Spleen (tissue), 11 donors: ENCODE results near the gene PPT2. TPM values are rescaled to one million over a fixed set of nuclear protein-coding genes. Genes with fewer than 3 reads are reported as not detected.
"Not testable (repeated sequence)": the region's sequence is repeated elsewhere in the genome, so short reads cannot be mapped to it uniquely, and the experiment has no call there.

Source experiments
- DNase-seq: peaks from one replicate; pipeline ENCODE4 v3.0.0-alpha.2; 2020
- H3K27ac ChIP-seq, 8 donors: fragments of 200-600 bp; sonication (generic) in 7 of 8; 1 replicate in 4 of 8; 2 replicates in 4 of 8; pipeline versions ENCODE4 v1.5.0 to v1.8.0; 2016 to 2021; ENCODE audit warnings: inconsistent platforms in 4 of 8, mild to moderate bottlenecking in 4 of 8, moderate library complexity in 1 of 8
- H3K27me3 ChIP-seq, 7 donors: fragments of 200-600 bp; sonication (generic) in 6 of 7; replicated peaks in 1 of 7; 1 replicate in 4 of 7; 2 replicates in 3 of 7; pipeline versions ENCODE4 v1.5.0 to v1.8.0; 2016 to 2021; ENCODE audit warnings: inconsistent platforms in 3 of 7, mild to moderate bottlenecking in 1 of 7
- H3K36me3 ChIP-seq, 6 donors: fragments of 200-600 bp; sonication (generic) in 5 of 6; 1 replicate in 4 of 6; 2 replicates in 2 of 6; pipeline versions ENCODE4 v1.5.0 to v1.8.0; 2016 to 2021; ENCODE audit warnings: inconsistent platforms in 2 of 6
- H3K4me1 ChIP-seq, 6 donors: fragments of 200-600 bp; sonication (generic) in 5 of 6; 1 replicate in 3 of 6; 2 replicates in 3 of 6; pipeline versions ENCODE4 v1.5.0 to v1.8.0; 2016 to 2021; ENCODE audit warnings: inconsistent platforms in 3 of 6
- H3K4me3 ChIP-seq, 8 donors: fragments of 200-600 bp; sonication (generic) in 7 of 8; 1 replicate in 4 of 8; 2 replicates in 4 of 8; pipeline versions ENCODE4 v1.5.0 to v1.8.0; 2016 to 2021; ENCODE audit warnings: inconsistent platforms in 4 of 8, mild to moderate bottlenecking in 4 of 8, moderate library complexity in 2 of 8
- H3K9me3 ChIP-seq, 8 donors: fragments of 200-600 bp; sonication (generic) in 7 of 8; 1 replicate in 4 of 8; 2 replicates in 4 of 8; pipeline versions ENCODE4 v1.5.0 to v1.8.0; 2016 to 2021; ENCODE audit warnings: inconsistent platforms in 4 of 8
- CTCF ChIP-seq, 11 experiments: fragments of 200-600 bp in 7 of 11; fragments of 450-650 bp in 4 of 11; sonication (generic) in 4 of 11; IDR thresholded peaks in 8 of 11; conservative IDR thresholded peaks in 3 of 11; 1 replicate in 7 of 11; 2 replicates in 4 of 11; pipeline versions ENCODE4 v1.4.0 to v1.8.0; 2016 to 2021; ENCODE audit warnings: antibody characterized with exemption in 11 of 11, inconsistent platforms in 4 of 11, mild to moderate bottlenecking in 1 of 11
- POLR2A ChIP-seq, 3 donors: fragments of 450-650 bp; IDR thresholded peaks; one replicate each; pipeline ENCODE4 v1.5.1; 2017; ENCODE audit warnings: antibody characterized with exemption in 3 of 3, mild to moderate bottlenecking in 1 of 3
- POLR2AphosphoS5 ChIP-seq, 3 donors: sonication (generic); formaldehyde crosslinking; IDR thresholded peaks; one replicate each; pipeline ENCODE4 v1.5.1; 2017; ENCODE audit warnings: antibody characterized with exemption in 3 of 3
- WGBS, 5 donors: extraction: QIAGEN DNeasy Blood & Tissue Kit in 3 of 5; methylation state at CpG; one replicate each; pipeline versions ENCODE4 v1.1.5 to v1.1.7; 2013 to 2018; 5-methylcytosine and 5-hydroxymethylcytosine counted together
- intact Hi-C: fragments of 100-400 bp; cut with DNase I; formaldehyde crosslinking; loops from one replicate; pipeline ENCODE4 v1.15.0; 2023; ENCODE audit warnings: low total_unique reads
- polyA plus RNA-seq, 3 donors: library from polyadenylated mRNA; stranded (reverse); fragments of 200-250 nt; gene quantifications; one replicate each; pipeline ENCODE4 v1.2.1, GENCODE V29; 2013
- total RNA-seq, 7 donors: library from RNA; depleted of rRNA in 3 of 7; stranded (reverse); fragments of >200 nt in 3 of 7; fragmentation: NEBNext Ultra II Directional in 4 of 7; extraction: Animal tissue kit (Norgen Biotek cat#: 25700) in 4 of 7; gene quantifications; one replicate each; pipeline versions ENCODE4 v1.1.0 to v1.2.1, GENCODE V29; 2016 to 2021
- donor health status: healthy with polysubstance abuse.
- donor health status: DM: no; HTN: no; CAD: no; lungs with moderate emphysema.
- donor health status: DM: no; HTN: no; CAD: no.
- donor health status: Bipolar disorder and iron deficiency.
- donor health status: healthy.
- donor health status: DM: no; HTN: no; CAD: no.
- donor health status: DM: yes; HTN: yes; CAD: no.

The PPT2 gene
- total and polyA plus RNA-seq, 10 donors = 2.3 to 26.7 (median 16.8) TPM

- H3K4me3 ChIP-seq = peak overlapping the region in 1 of 8 donors; percentile 83
- TF ChIP-seq CTCF (IDR thresholded peaks at IDR 0.05 in 8 of 11, conservative IDR thresholded peaks at IDR 0.05 in 3 of 11) (no peak), POLR2AphosphoS5 (IDR thresholded peaks at IDR 0.05) (peak in 2 of 3 donors; percentile 30 to 31)
- peaks cover 0 to 63% (median 38%) of the 10 kb centered on the region in 6 donors for H3K36me3 ChIP-seq
- no peak for DNase-seq
- intact Hi-C loops = no loop called here
- 40 to 51% (median 44%) methylated on average over 12 of the region's 12 CpGs for WGBS, 5 donors
- H3K4me1 ChIP-seq = peaks cover 41 to 94% (median 74%) of the 10 kb centered on the region in 6 donors
- peak overlapping the region; percentile 48 to 100 (median 80) for H3K27ac ChIP-seq
- no peaks in the 10 kb centered on the region for H3K9me3 ChIP-seq
- H3K27me3 ChIP-seq = no peaks in the 10 kb centered on the region
Measured at GRCh38 chr6:32187009-32187709, 33.2 kb downstream of the PPT2 start.

DNA sequence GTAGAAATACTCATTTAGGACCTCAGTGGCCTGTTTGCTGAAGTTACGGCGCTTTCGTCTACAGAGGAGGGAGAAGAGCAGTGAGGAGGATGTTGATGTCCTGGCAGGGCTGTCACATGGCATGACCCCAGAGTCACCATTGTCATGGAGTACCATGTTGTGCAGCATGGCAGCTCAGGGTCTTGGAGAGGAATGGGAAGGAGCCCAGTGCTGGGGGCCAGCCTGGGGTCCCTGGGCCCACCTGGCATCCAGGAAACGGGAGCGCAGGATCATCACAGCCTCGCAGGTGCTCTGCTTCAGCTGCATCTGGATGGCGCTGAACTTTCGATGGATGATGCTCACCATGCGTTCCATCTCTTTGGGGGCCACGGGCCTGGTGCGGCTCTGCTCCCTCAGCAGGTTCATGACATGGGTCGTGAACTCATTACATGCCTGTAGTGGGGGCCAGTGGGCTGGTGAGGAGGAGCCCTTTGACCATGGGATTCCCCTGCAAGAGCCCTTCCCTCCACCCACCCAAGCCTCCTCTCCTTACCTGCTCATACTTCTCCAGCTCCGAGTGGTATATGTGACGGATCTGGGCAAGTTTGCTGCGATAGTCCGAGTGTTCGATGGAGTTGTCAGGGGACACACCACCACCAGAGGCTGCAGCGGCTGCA is 33.9 kb downstream of the PPT2 start:
- intact Hi-C loops, H3K9me3 ChIP-seq, H3K27me3 ChIP-seq, DNase-seq: not testable (repeated sequence)
- Histone ChIP-seq H3K27ac (peak overlapping the region in 7 of 8 donors; percentile 91 to 100 (median 99)), H3K4me1 (peaks cover 41 to 94% (median 78%) of the 10 kb centered on the region in 6 donors), H3K36me3 (peaks cover 0 to 56% (median 31%) of the 10 kb centered on the region in 6 donors), H3K4me3 (peak overlapping the region in 7 of 8 donors; percentile 61 to 89 (median 73))
- 72 to 88% (median 83%) methylated on average over 8 to 18 of the region's 18 CpGs for WGBS, 5 donors
- TF ChIP-seq POLR2AphosphoS5 (IDR thresholded peaks at IDR 0.05) = peak in 1 of 3 donors; percentile 68

DNA sequence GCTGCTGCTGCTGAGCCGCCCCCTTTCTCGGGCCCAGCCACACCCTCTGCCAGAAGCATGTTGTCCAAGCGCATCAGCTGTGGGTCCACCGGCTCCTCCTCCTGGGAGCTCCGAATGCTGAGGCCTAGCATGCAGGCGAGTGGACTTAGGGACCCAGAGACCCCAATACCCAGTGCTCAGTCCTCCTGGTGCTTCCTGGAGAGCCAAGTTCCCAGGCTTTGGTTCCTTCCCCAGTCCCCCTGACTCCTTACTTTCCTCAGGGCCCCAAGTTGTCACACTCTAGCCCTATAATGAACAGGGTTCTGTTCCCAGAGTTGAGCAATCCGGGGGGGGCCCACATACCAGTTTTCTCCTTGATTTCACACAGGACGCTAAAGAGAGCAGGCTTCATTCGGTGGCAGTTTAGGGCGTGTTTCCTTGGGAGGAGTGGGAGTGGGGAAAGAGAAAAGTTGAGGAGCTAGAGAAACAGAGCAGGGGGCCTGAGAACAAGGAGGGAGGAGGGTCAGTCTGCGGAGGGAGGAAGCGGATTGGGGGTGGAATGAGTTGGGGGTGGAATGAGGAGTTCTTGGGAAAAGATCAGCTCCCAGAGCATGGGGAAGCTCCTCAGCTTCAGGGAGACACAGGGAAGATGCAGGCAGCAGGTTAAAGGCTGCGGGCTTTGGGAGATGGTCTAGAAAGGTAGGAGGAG is 34.6 kb downstream of the PPT2 start:
- Histone ChIP-seq H3K36me3 (peaks cover 0 to 49% (median 24%) of the 10 kb centered on the region in 6 donors), H3K27me3 (no peaks in the 10 kb centered on the region), H3K9me3 (no peaks in the 10 kb centered on the region), H3K4me1 (peaks cover 46 to 94% (median 80%) of the 10 kb centered on the region in 6 donors), H3K4me3 (peak overlapping the region; percentile 61 to 89 (median 73)), H3K27ac (peak overlapping the region; percentile 91 to 100 (median 98))
- TF ChIP-seq CTCF (IDR thresholded peaks at IDR 0.05 in 8 of 11, conservative IDR thresholded peaks at IDR 0.05 in 3 of 11) (no peak), POLR2AphosphoS5 (IDR thresholded peaks at IDR 0.05) (no peak), POLR2A (IDR thresholded peaks at IDR 0.05) (no peak)
- DNase-seq = no peak
- 27 to 41% (median 36%) methylated on average over 11 to 13 of the region's 13 CpGs for WGBS, 5 donors
- intact Hi-C loops = no loop called here

DNA sequence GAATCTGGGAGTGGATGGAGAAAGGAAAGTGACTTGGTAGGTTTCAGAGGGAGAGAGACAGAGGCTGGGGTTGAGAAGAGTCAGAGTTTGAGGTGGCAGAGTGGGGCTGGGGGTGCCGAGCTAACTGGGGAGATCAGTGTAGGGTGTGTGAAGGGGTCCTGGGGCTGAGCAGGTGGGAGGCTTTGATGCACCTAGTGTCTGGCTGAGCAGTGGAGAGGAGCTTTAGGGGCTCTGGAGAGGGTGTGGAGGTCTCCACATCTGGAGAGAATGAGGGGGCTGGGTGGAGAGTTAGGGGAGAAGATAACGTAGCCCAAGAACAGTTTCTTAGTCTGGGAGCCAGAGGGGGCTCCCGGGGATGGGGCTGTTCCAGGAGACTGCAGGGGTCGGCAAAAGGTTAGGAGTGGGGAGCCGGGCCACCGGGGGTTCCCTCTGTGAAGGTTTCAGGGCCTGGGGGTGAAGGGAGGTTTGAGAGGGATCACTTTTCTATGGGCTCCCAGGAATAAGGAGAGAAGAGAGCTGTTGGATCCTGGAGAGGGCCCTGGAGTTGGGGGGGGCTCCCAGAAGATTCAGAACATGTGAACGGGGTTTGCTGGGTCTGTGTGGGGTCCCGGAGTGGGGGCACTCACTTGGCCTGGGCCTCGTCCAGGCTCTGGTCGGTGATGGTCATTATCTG is 35.3 kb downstream of the PPT2 start:
- peak overlapping the region; percentile 91 to 100 (median 98) for H3K27ac ChIP-seq
- peak overlapping the region; percentile 61 to 89 (median 73) for H3K4me3 ChIP-seq
- 1 to 2% (median 2%) methylated on average over 8 to 10 of the region's 10 CpGs for WGBS, 5 donors
- TF ChIP-seq POLR2A (IDR thresholded peaks at IDR 0.05) (no peak), POLR2AphosphoS5 (IDR thresholded peaks at IDR 0.05) (peak in 1 of 3 donors; percentile 10)
- no peak for DNase-seq
- H3K27me3 ChIP-seq = no peaks in the 10 kb centered on the region
- H3K36me3 ChIP-seq = peaks cover 0 to 43% (median 21%) of the 10 kb centered on the region in 6 donors
- H3K4me1 ChIP-seq = peaks cover 53 to 94% (median 80%) of the 10 kb centered on the region in 6 donors
- H3K9me3 ChIP-seq = no peaks in the 10 kb centered on the region
- intact Hi-C loops = no loop called here
